Measurements from ENCODE around the gene SLC12A9.
"Not testable (repeated sequence)": the region's sequence is repeated elsewhere in the genome, so short reads cannot be mapped to it uniquely, and the experiment has no call there.

Gene SLC12A9, protein sequence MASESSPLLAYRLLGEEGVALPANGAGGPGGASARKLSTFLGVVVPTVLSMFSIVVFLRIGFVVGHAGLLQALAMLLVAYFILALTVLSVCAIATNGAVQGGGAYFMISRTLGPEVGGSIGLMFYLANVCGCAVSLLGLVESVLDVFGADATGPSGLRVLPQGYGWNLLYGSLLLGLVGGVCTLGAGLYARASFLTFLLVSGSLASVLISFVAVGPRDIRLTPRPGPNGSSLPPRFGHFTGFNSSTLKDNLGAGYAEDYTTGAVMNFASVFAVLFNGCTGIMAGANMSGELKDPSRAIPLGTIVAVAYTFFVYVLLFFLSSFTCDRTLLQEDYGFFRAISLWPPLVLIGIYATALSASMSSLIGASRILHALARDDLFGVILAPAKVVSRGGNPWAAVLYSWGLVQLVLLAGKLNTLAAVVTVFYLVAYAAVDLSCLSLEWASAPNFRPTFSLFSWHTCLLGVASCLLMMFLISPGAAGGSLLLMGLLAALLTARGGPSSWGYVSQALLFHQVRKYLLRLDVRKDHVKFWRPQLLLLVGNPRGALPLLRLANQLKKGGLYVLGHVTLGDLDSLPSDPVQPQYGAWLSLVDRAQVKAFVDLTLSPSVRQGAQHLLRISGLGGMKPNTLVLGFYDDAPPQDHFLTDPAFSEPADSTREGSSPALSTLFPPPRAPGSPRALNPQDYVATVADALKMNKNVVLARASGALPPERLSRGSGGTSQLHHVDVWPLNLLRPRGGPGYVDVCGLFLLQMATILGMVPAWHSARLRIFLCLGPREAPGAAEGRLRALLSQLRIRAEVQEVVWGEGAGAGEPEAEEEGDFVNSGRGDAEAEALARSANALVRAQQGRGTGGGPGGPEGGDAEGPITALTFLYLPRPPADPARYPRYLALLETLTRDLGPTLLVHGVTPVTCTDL
- total RNA-seq = 42.7 to 85.9 (median 65.5) reads per million in 9 experiments

DNA sequence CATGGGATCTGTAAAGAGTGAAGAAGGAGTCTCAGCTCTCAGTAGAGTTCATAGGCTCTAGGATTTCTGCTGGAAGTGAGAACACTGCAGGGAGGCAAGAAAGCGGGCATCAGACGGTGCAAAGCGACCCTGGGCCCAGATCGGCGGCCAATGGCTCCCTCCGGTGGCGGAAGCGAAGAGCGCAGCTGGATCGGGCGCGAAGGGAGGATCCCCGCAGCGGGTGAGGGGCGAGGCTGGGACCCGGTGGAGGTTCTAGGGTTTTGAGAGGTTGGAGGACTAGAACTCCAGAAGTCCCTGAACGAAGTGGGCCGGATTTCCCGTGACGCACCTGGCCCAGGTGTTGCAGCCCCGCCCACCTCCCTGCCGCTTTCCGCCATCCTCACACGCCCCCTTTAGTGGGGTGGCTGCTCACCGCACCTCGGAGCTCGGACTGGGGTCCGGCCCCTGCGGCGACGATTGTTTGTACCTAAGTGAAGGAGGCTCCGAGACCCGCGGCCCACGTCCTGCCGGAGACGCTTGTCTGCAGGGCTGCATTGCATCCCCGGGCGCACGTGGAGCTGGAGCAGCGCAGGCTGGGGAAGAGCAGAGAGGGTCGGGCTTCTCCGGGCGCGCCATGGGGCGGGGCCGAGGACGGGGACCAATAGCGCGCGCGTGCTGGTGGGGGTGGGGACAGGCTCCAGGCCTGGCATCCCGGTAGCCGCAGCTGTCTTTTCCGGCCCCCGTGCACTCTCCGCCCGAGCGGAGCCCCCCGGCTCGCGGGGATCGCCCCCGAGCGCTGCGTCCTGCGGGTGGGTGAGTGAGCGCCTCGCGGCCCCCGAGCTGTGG, at the start of gene SLC12A9:
SLC12A9 (plus strand) TSS at position 666 of the 825 bp plus-strand sequence. CDS start 1,485 bp downstream, outside the sequence.
- Mint-ChIP-seq H3K4me3 (peak within 1 kb of the TSS; percentile 92 to 95), H3K27ac (peak within 1 kb of the TSS; percentile 72 to 82), H3K9me3 (no peaks in the 10 kb centered on the region), H3K4me1 (ENCODE audit: low read depth in 2 of 2) (peaks cover 21 to 32% of the 10 kb centered on the region in 2 donors), H3K36me3 (ENCODE audit: insufficient read depth) (peaks cover 8% of the 10 kb centered on the region), H3K27me3 (no peaks in the 10 kb centered on the region)
- DNase-seq = peak; percentile 77 to 85 (median 81)
- ATAC-seq (replicated peaks) = peak; percentile 89

DNA sequence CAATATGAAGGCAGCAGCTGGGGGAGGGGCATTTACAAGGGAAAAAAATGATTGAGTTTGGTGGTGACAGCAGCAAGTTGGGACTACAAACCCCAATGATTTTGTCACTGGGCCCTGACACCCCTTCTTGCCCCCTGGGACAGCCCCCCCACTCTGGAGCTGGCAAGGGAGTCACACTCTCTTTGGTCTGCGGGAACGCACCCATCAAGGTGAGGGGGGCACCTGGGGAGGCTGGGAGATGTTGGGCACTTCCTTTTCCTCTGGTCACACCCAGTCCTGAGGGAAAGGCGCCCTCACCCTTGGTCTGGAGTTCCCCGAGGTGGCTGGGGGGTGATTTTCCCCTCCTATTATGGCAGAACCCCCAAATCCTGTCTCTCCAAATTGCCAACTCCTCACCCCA, 49.6 kb upstream of the SLC12A9 start:
- Mint-ChIP-seq H3K4me1 (ENCODE audit: low read depth in 2 of 2) (peaks cover 0 to 6% of the 10 kb centered on the region in 2 donors), H3K36me3 (ENCODE audit: insufficient read depth) (no peaks in the 10 kb centered on the region), H3K4me3 (peak overlapping the region in 1 of 2 donors; percentile 26), H3K27me3 (peaks cover 28 to 32% of the 10 kb centered on the region in 2 donors), H3K9me3 (no peaks in the 10 kb centered on the region), H3K27ac (no peak overlapping the region)
- ATAC-seq (replicated peaks) (no peak), DNase-seq (no peak)

DNA sequence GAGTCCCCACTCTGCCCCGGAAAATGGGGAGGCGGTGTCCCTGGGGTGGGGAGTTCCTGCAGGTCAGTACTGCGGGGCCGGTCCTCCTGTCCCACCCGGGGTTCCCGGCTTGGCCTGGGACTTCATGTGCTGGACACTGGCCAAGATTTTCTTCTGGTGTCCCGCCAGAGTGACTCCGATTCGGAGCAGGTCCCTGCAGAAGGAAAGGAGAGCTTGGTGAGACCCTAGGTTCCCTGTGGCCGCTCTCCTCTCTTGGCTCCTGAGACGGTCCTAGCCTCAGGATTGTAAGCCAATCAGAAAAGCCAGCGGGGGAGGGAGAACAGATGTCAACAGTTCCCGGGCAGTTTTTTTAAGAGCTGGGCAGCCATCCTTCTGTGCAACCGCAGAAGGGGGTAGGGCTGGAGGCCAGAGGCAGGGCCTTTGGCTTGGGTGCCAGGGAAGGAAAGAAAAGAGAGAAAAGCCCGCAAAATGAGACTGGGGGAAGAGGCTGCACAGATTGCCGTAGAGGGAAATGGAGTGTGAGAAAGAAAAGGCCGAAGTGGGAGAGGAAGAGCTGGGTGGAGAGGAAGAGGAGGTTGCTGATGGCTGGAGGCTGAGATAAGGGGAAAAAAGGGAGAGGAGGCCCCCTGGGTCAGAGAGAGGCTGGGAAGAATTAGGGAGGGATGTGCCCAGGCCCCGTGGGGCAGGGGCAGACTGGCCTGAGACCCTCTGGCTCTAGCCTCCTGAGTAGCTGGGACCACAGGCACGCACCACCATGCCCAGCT, 48.9 kb upstream of the SLC12A9 start:
- H3K36me3 Mint-ChIP-seq (ENCODE audit: insufficient read depth) = no peaks in the 10 kb centered on the region
- no peaks in the 10 kb centered on the region for H3K9me3 Mint-ChIP-seq
- peak in 2 of 3 experiments; percentile 16 for DNase-seq
- H3K27me3 Mint-ChIP-seq = peaks cover 25 to 26% of the 10 kb centered on the region in 2 donors
- peaks cover 0 to 6% of the 10 kb centered on the region in 2 donors for H3K4me1 Mint-ChIP-seq (ENCODE audit: low read depth in 2 of 2)
- peak overlapping the region in 1 of 2 donors; percentile 26 for H3K4me3 Mint-ChIP-seq
- peak; percentile 86 for ATAC-seq (replicated peaks)
- H3K27ac Mint-ChIP-seq = no peak overlapping the region

DNA sequence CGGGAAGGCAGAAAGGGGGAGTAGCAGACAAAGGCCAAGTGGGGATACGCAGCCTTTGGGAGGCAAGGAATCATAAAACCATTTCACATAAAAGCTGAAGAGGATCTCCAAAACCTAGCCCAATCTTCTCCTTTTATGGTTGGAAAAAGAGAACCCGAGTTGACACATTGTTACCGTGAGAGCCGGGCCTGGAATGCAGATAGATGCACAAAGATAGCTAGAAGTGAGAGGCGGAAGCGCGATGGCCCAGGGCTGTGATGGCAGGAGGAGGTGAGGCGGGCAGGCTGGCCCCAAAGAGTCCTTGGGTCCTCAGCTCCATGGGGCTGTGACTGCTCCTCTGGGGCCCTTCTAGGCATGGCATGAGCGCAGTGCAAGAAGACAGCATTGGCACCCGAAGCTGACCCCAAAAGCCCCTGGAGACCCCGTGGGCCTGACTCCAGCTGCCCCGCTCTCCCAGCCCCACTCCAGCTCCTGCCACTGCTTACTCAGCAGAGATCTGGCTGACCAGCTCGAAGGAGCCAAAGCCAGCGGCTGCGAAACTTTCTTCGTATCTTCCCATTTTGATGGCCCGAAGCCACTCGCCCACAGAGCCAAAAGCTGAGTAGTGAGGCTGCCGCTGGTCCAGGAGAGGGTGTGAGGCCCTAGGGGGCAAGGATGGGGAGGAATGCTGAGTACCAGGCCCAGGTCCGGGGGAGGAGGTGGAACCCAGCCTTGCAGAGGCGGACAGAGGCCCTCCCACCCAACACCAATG, 47.7 kb upstream of the SLC12A9 start:
- H3K4me3 Mint-ChIP-seq = no peak overlapping the region
- no peak for ATAC-seq (replicated peaks)
- H3K36me3 Mint-ChIP-seq (ENCODE audit: insufficient read depth) = no peaks in the 10 kb centered on the region
- H3K9me3 Mint-ChIP-seq = no peaks in the 10 kb centered on the region
- H3K27me3 Mint-ChIP-seq = peaks cover 13 to 15% of the 10 kb centered on the region in 2 donors
- H3K4me1 Mint-ChIP-seq (ENCODE audit: low read depth in 2 of 2) = peaks cover 0 to 3% of the 10 kb centered on the region in 2 donors
- no peak for DNase-seq
- H3K27ac Mint-ChIP-seq = no peak overlapping the region

DNA sequence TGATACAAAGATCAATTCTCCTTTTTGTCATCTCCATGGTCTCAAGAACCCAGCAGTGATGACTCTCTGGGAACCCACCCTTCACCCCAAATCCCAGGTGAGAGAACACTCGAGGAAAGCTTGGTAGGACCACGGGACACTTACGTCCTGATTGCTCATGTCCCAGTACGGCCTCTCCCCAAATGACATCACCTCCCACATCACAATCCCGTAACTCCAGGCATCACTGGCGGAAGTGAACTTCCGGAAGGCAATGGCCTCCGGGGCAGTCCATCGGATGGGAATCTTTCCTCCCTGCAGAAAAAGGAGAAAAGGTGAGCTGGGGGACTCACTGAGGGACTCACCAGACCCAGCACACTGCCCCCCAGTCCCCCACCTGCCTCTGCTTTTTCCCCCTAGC, 46.2 kb upstream of the SLC12A9 start:
- Mint-ChIP-seq H3K27ac (peak overlapping the region in 1 of 2 donors; percentile 80), H3K4me3 (no peak overlapping the region), H3K36me3 (ENCODE audit: insufficient read depth) (no peaks in the 10 kb centered on the region), H3K9me3 (no peaks in the 10 kb centered on the region), H3K27me3 (peaks cover 2 to 7% of the 10 kb centered on the region in 2 donors), H3K4me1 (ENCODE audit: low read depth in 2 of 2) (peaks cover 0 to 3% of the 10 kb centered on the region in 2 donors)
- ATAC-seq (replicated peaks) = no peak
- no peak for DNase-seq

DNA sequence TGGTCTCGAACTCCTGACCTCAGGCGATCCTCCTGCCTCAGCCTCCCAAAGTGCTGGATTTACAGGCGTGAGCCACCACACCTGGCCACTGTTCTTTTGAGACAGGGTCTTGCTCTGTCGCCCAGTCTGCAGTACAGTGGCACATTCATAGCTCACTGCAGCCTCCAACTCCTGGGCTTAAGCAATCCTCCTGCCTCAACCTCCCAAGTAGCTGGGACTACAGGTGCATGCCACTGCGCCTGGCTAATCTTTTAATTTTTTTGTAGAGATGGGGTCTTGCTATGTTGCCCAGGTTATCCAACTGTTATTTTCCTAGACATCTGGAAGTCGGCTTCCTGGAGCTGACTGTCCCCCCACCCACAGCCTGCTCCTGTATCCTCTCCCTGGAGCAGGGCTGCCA, 45.6 kb upstream of the SLC12A9 start:
- H3K4me3 Mint-ChIP-seq; ATAC-seq (replicated peaks); H3K36me3 Mint-ChIP-seq (ENCODE audit: insufficient read depth); H3K4me1 Mint-ChIP-seq (ENCODE audit: low read depth in 2 of 2); H3K27me3 Mint-ChIP-seq; H3K9me3 Mint-ChIP-seq; DNase-seq: not testable (repeated sequence)
- peak overlapping the region in 1 of 2 donors; percentile 80 for H3K27ac Mint-ChIP-seq

DNA sequence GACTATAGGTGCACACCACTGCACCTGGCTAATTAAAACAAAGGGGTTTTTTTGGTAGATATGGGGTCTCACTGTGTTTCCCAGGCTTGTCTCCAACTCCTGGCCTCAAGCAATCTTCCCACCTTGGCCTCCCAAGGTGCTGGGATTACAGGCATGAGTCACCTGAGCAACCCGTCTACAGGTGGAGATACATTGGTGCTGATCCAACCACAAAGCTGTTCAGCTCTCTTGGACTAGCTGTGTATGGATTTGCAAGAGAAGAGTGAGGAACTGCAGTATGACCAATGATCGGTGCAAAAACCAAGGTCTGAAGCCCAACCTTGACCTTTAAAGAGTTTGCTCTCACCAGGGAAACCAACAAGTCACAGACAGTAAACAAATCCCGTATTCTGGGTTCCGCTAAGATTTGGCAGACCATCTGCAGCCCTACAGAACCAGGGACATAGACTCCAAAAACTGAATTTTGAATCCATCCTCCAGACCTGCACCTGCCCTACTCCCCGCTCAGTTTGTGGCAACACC, 44.1 kb upstream of the SLC12A9 start:
- no peak overlapping the region for H3K27ac Mint-ChIP-seq
- ATAC-seq (replicated peaks) (no peak), DNase-seq (no peak)
- H3K4me1 Mint-ChIP-seq (ENCODE audit: low read depth in 2 of 2) = peaks cover 0 to 3% of the 10 kb centered on the region in 2 donors
- H3K36me3 Mint-ChIP-seq (ENCODE audit: insufficient read depth) = no peaks in the 10 kb centered on the region
- no peak overlapping the region for H3K4me3 Mint-ChIP-seq
- peaks cover 0 to 6% of the 10 kb centered on the region in 2 donors for H3K27me3 Mint-ChIP-seq
- H3K9me3 Mint-ChIP-seq = no peaks in the 10 kb centered on the region

DNA sequence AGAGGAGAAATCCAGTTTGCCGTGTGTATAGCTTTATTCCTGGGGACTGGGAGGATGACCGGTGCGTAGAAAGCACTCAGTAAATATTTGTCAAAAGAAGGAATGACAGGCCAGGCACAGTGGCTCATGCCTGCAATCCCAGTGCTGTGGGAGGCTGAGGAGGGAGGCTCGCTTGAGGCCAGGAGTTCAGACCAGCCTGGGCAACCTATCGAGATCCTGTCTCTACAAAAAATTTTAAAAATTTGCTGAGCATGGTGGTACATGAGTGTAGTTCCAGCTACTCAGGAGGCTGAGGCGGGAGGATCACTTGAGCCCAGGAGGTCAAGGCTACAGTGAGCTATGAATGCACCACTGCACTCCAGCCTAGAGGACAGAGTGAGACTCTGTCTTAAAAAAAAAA, 41.0 kb upstream of the SLC12A9 start:
- no peak overlapping the region for H3K27ac Mint-ChIP-seq
- no peaks in the 10 kb centered on the region for H3K4me1 Mint-ChIP-seq (ENCODE audit: low read depth in 2 of 2)
- no peak overlapping the region for H3K4me3 Mint-ChIP-seq
- no peaks in the 10 kb centered on the region for H3K9me3 Mint-ChIP-seq
- no peaks in the 10 kb centered on the region for H3K36me3 Mint-ChIP-seq (ENCODE audit: insufficient read depth)
- H3K27me3 Mint-ChIP-seq = peaks cover 0 to 6% of the 10 kb centered on the region in 2 donors
- DNase-seq (no peak), ATAC-seq (replicated peaks) (no peak)

DNA sequence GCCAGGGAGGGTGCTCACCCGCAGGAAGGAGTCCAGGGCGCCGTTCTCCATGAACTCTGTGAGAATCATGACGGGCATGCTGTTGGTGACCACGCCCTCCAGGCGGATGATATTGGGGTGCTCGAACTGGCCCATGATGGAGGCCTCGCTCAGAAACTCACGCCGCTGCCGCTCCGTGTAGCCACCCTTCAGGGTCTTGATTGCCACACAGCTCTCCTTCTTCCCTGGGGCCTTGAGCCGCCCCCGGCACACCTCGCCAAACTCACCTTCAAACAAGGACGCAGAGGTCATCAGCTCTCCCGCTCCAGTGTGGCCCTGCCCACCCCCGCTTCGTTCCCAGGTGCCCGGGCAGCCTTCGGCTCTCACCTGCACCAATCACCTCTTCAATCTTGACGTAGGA, 39.8 kb upstream of the SLC12A9 start:
- Mint-ChIP-seq H3K9me3 (no peaks in the 10 kb centered on the region), H3K36me3 (ENCODE audit: insufficient read depth) (no peaks in the 10 kb centered on the region), H3K27ac (no peak overlapping the region), H3K4me3 (no peak overlapping the region), H3K4me1 (ENCODE audit: low read depth in 2 of 2) (no peaks in the 10 kb centered on the region), H3K27me3 (peaks cover 0 to 5% of the 10 kb centered on the region in 2 donors)
- ATAC-seq (replicated peaks) (no peak), DNase-seq (no peak)

DNA sequence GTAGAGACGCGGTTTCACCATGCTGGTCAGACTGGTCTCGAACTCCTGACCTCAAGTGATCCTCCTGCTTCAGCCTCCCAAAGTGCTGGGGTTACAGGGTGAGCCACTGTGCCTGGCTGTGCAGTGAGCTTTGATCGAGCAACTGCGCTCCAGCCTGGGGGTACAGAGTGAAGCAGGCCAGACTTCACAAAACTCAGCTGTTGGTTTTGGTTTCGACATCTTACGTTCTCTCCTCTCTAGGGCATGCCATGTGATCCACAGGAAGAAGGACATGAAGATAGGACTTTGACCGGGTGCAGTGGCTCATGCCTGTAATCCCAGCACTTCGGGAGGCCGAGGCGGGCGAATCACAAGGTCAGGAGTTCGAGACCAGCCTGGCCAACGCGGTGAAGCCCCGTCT, 36.0 kb upstream of the SLC12A9 start:
- not testable (repeated sequence) for H3K27me3 Mint-ChIP-seq; H3K4me1 Mint-ChIP-seq (ENCODE audit: low read depth in 2 of 2); DNase-seq; ATAC-seq (replicated peaks); H3K9me3 Mint-ChIP-seq; H3K4me3 Mint-ChIP-seq; H3K36me3 Mint-ChIP-seq (ENCODE audit: insufficient read depth); H3K27ac Mint-ChIP-seq

DNA sequence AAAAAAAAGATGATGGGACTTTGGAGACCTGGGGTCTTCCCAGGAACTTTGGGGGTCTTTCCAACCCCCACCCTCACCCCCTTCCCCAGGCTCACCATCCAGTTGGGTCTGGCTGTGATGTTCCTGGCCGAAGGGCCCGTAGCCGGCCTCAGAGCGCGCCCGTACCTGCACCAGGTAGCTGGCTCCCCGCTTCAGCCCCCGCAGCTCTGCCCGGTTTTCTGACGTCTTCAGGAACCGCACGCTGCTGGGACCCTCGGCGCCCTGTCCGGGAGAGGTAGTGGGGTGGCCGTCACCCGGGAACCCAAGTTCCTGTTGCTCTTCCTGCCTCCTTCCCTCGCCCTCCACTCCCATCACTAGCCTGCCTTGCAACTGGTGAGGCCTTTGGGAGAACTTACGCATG, 35.4 kb upstream of the SLC12A9 start:
- no peak overlapping the region for H3K27ac Mint-ChIP-seq
- H3K4me1 Mint-ChIP-seq (ENCODE audit: low read depth in 2 of 2) = no peaks in the 10 kb centered on the region
- H3K36me3 Mint-ChIP-seq (ENCODE audit: insufficient read depth) = no peaks in the 10 kb centered on the region
- no peak for DNase-seq
- H3K27me3 Mint-ChIP-seq = no peaks in the 10 kb centered on the region
- H3K9me3 Mint-ChIP-seq = no peaks in the 10 kb centered on the region
- no peak for ATAC-seq (replicated peaks)
- no peak overlapping the region for H3K4me3 Mint-ChIP-seq

DNA sequence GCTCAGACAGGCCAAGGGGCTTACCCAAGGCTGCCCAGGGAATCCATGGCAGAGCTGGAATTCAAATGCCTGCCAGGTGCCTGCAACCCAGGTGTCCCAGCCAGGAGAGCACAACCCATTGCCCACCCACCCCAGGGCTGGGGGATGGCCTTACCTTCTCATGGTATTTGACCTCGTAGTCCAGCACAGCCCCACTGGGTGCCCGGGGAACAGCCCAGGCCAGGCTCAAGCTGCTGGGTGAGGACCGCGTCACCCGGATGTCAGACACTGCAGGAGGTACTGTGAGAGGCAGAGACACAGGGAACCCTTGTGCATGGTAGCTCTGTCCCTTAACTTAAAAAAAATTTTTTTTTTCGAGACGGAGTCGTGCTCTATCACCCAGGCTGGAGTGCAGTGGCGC, 34.1 kb upstream of the SLC12A9 start:
- ATAC-seq (replicated peaks) (no peak), DNase-seq (no peak)
- Mint-ChIP-seq H3K27ac (no peak overlapping the region), H3K27me3 (peaks cover 9 to 12% of the 10 kb centered on the region in 2 donors), H3K4me3 (no peak overlapping the region), H3K4me1 (ENCODE audit: low read depth in 2 of 2) (no peaks in the 10 kb centered on the region), H3K9me3 (no peaks in the 10 kb centered on the region), H3K36me3 (ENCODE audit: insufficient read depth) (no peaks in the 10 kb centered on the region)

All from effector memory CD8-positive, alpha-beta T cell (primary cell).